Central memory CD8-positive, alpha-beta T cell (primary cell): ENCODE results near the gene ARHGEF4.

ENCODE experiments used
- ATAC-seq: fragments of 150-1000 bp; cut with Tn5 transposase; replicated peaks from 2 replicates; pipeline ENCODE4 v1.10.0; 2022; ENCODE audit warnings: mild to moderate bottlenecking, moderate FRiP score, moderate number of reproducible peaks; ENCODE audit not compliant: poor library complexity, severe bottlenecking; ENCODE audit errors: extremely low read depth
- DNase-seq, 2 donors: peaks; one replicate each; pipeline ENCODE4 v3.0.0; 2021; ENCODE audit warnings: low spot score in 2 of 2
- H3K27ac Mint-ChIP-seq: one replicate; pipeline ENCODE4 v1.8.0; 2022; ENCODE audit warnings: low read depth, mild to moderate bottlenecking, moderate library complexity, mixed read lengths
- H3K27me3 Mint-ChIP-seq: one replicate; pipeline ENCODE4 v1.8.0; 2022; ENCODE audit warnings: mixed read lengths
- H3K36me3 Mint-ChIP-seq: one replicate; pipeline ENCODE4 v1.8.0; 2022; ENCODE audit warnings: mild to moderate bottlenecking, moderate library complexity, mixed read lengths; ENCODE audit not compliant: insufficient read depth
- H3K4me1 Mint-ChIP-seq: one replicate; pipeline ENCODE4 v1.8.0; 2022; ENCODE audit warnings: mixed read lengths
- H3K4me3 Mint-ChIP-seq: one replicate; pipeline ENCODE4 v1.8.0; 2022; ENCODE audit warnings: mild to moderate bottlenecking, moderate library complexity, mixed read lengths
- H3K9me3 Mint-ChIP-seq: one replicate; pipeline ENCODE4 v1.8.0; 2022; ENCODE audit warnings: mixed read lengths

The ARHGEF4 gene

GRCh38 chr2:130853391-130853790 is 16.7 kb downstream of the ARHGEF4 start:
- DNase-seq (no peak), ATAC-seq (no peak)
- Mint-ChIP-seq H3K4me3 (no peak overlapping the region), H3K27ac (no peak overlapping the region), H3K4me1 (no peaks in the 10 kb centered on the region), H3K27me3 (peaks cover 32% of the 10 kb centered on the region), H3K9me3 (peaks cover 10% of the 10 kb centered on the region), H3K36me3 (no peaks in the 10 kb centered on the region)

GRCh38 chr2:130854301-130854700 is 17.6 kb downstream of the ARHGEF4 start:
- peaks cover 10% of the 10 kb centered on the region for H3K9me3 Mint-ChIP-seq
- peaks cover 32% of the 10 kb centered on the region for H3K27me3 Mint-ChIP-seq

GRCh38 chr2:130864830-130865800 is 28.4 kb downstream of the ARHGEF4 start:
- Mint-ChIP-seq H3K9me3 (no peaks in the 10 kb centered on the region), H3K4me3 (no peak overlapping the region), H3K36me3 (no peaks in the 10 kb centered on the region), H3K27ac (no peak overlapping the region), H3K4me1 (no peaks in the 10 kb centered on the region), H3K27me3 (peaks cover 17% of the 10 kb centered on the region)
- ATAC-seq (no peak), DNase-seq (no peak)

More at GRCh38 chr2:130854301-130854700, 17.6 kb downstream of the ARHGEF4 start:
- no peak for DNase-seq
- Mint-ChIP-seq H3K36me3 (no peaks in the 10 kb centered on the region), H3K4me1 (no peaks in the 10 kb centered on the region), H3K27ac (no peak overlapping the region), H3K4me3 (no peak overlapping the region)
- ATAC-seq = no peak

- Mint-ChIP-seq H3K27me3 (peaks cover 25% of the 10 kb centered on the region), H3K27ac (no peak overlapping the region), H3K9me3 (no peaks in the 10 kb centered on the region), H3K4me3 (no peak overlapping the region), H3K36me3 (no peaks in the 10 kb centered on the region), H3K4me1 (no peaks in the 10 kb centered on the region)
- DNase-seq (no peak), ATAC-seq (no peak)
These were observed 32.9 kb downstream of the ARHGEF4 start for GRCh38 chr2:130869441-130870160.

- no peak for ATAC-seq
- H3K9me3 Mint-ChIP-seq = no peaks in the 10 kb centered on the region
- H3K4me3 Mint-ChIP-seq = no peak overlapping the region
These were observed 33.4 kb downstream of the ARHGEF4 start for GRCh38 chr2:130870161-130870485.

GRCh38 chr2:130870779-130871178 is 34.1 kb downstream of the ARHGEF4 start:
- Mint-ChIP-seq H3K27ac (no peak overlapping the region), H3K4me3 (no peak overlapping the region), H3K36me3 (no peaks in the 10 kb centered on the region), H3K27me3 (peaks cover 36% of the 10 kb centered on the region), H3K4me1 (no peaks in the 10 kb centered on the region), H3K9me3 (no peaks in the 10 kb centered on the region)
- ATAC-seq (no peak), DNase-seq (no peak)

More at GRCh38 chr2:130870161-130870485, 33.4 kb downstream of the ARHGEF4 start:
- Mint-ChIP-seq H3K27ac (no peak overlapping the region), H3K4me1 (no peaks in the 10 kb centered on the region), H3K27me3 (peaks cover 30% of the 10 kb centered on the region), H3K36me3 (no peaks in the 10 kb centered on the region)
- DNase-seq = no peak

GRCh38 chr2:130871843-130872740 is 35.4 kb downstream of the ARHGEF4 start:
- H3K9me3 Mint-ChIP-seq = no peaks in the 10 kb centered on the region
- H3K27ac Mint-ChIP-seq = no peak overlapping the region
- no peak for ATAC-seq
- no peaks in the 10 kb centered on the region for H3K4me1 Mint-ChIP-seq
- DNase-seq = no peak
- no peaks in the 10 kb centered on the region for H3K36me3 Mint-ChIP-seq
- H3K4me3 Mint-ChIP-seq = no peak overlapping the region
- H3K27me3 Mint-ChIP-seq = peaks cover 43% of the 10 kb centered on the region

- Mint-ChIP-seq H3K36me3 (no peaks in the 10 kb centered on the region), H3K4me1 (no peaks in the 10 kb centered on the region), H3K4me3 (no peak overlapping the region), H3K9me3 (no peaks in the 10 kb centered on the region), H3K27ac (no peak overlapping the region), H3K27me3 (peaks cover 43% of the 10 kb centered on the region)
- ATAC-seq = no peak
- no peak for DNase-seq
These were observed 36.0 kb downstream of the ARHGEF4 start for GRCh38 chr2:130872741-130873125.

GRCh38 chr2:130873700-130874346 is 37.1 kb downstream of the ARHGEF4 start:
- H3K4me3 Mint-ChIP-seq = no peak overlapping the region
- H3K27me3 Mint-ChIP-seq = peaks cover 39% of the 10 kb centered on the region
- ATAC-seq (peak; percentile 49), DNase-seq (peak; percentile 51 to 58)
- H3K9me3 Mint-ChIP-seq = no peaks in the 10 kb centered on the region
- no peaks in the 10 kb centered on the region for H3K4me1 Mint-ChIP-seq
- H3K27ac Mint-ChIP-seq = no peak overlapping the region
- no peaks in the 10 kb centered on the region for H3K36me3 Mint-ChIP-seq

GRCh38 chr2:130874512-130874911 is 37.8 kb downstream of the ARHGEF4 start:
- no peak for ATAC-seq
- no peaks in the 10 kb centered on the region for H3K4me1 Mint-ChIP-seq

GRCh38 chr2:130875935-130876334 is 39.2 kb downstream of the ARHGEF4 start:
- Mint-ChIP-seq H3K4me3 (no peak overlapping the region), H3K9me3 (no peaks in the 10 kb centered on the region), H3K27ac (no peak overlapping the region), H3K27me3 (peaks cover 21% of the 10 kb centered on the region), H3K4me1 (no peaks in the 10 kb centered on the region), H3K36me3 (no peaks in the 10 kb centered on the region)
- no peak for DNase-seq
- no peak for ATAC-seq

More at GRCh38 chr2:130874512-130874911, 37.8 kb downstream of the ARHGEF4 start:
- Mint-ChIP-seq H3K9me3 (no peaks in the 10 kb centered on the region), H3K36me3 (no peaks in the 10 kb centered on the region), H3K4me3 (no peak overlapping the region), H3K27me3 (peaks cover 32% of the 10 kb centered on the region), H3K27ac (no peak overlapping the region)
- DNase-seq = no peak

- DNase-seq (no peak), ATAC-seq (no peak)
- Mint-ChIP-seq H3K4me3 (no peak overlapping the region), H3K36me3 (no peaks in the 10 kb centered on the region), H3K4me1 (no peaks in the 10 kb centered on the region), H3K27me3 (peaks cover 31% of the 10 kb centered on the region), H3K9me3 (no peaks in the 10 kb centered on the region), H3K27ac (no peak overlapping the region)
These were observed 40.5 kb downstream of the ARHGEF4 start for GRCh38 chr2:130877258-130877657.
